ENCODE measurements around the gene CFAP210.

CFAP210 gene

GRCh38 chr2:169694113-169694893, at the start of gene CFAP210, which contains the start of gene PHOSPHO2:
TSS of gene CFAP210 (minus strand) at chr2:169694405. CDS start at chr2:169694327, 78 bp downstream.
TSS of gene PHOSPHO2 (plus strand) at chr2:169694469. CDS start at chr2:169700972, 6,503 bp downstream.
- peak; percentile 73 for DNase-seq

- DNase-seq, result no peak
Observed at GRCh38 chr2:169743549-169743948, 49.3 kb upstream of the CFAP210 start.

GRCh38 chr2:169739351-169739750, 45.1 kb upstream of the CFAP210 start:
- DNase-seq, result no peak

- no peak for DNase-seq
Observed at GRCh38 chr2:169738566-169739229, 44.5 kb upstream of the CFAP210 start.

GRCh38 chr2:169736902-169737301, 42.7 kb upstream of the CFAP210 start:
- DNase-seq, result no peak

- DNase-seq, result no peak
Observed at GRCh38 chr2:169735623-169736022, 41.4 kb upstream of the CFAP210 start.

GRCh38 chr2:169734169-169734847, 40.1 kb upstream of the CFAP210 start:
- DNase-seq, result no peak

GRCh38 chr2:169732583-169733358, 38.6 kb upstream of the CFAP210 start:
- no peak for DNase-seq

- DNase-seq, result no peak
Observed at GRCh38 chr2:169732075-169732474, 37.9 kb upstream of the CFAP210 start.

GRCh38 chr2:169729274-169729605, 35.0 kb upstream of the CFAP210 start:
- no peak for DNase-seq

- no peak for DNase-seq
Observed at GRCh38 chr2:169727065-169727464, 32.9 kb upstream of the CFAP210 start.

GRCh38 chr2:169721016-169721415, 26.8 kb upstream of the CFAP210 start:
- no peak for DNase-seq

- DNase-seq, result no peak
Observed at GRCh38 chr2:169718930-169719504, 24.8 kb upstream of the CFAP210 start.

GRCh38 chr2:169717691-169718063, 23.5 kb upstream of the CFAP210 start:
- DNase-seq, result no peak

GRCh38 chr2:169716938-169717690, 22.9 kb upstream of the CFAP210 start:
- DNase-seq, result peak; percentile 32

- no peak for DNase-seq
Observed at GRCh38 chr2:169716238-169716886, 22.2 kb upstream of the CFAP210 start.

- no peak for DNase-seq
Observed at GRCh38 chr2:169715379-169716237, 21.4 kb upstream of the CFAP210 start.

- no peak for DNase-seq
Observed at GRCh38 chr2:169714699-169715098, 20.5 kb upstream of the CFAP210 start.

GRCh38 chr2:169713331-169713730, 19.1 kb upstream of the CFAP210 start:
- DNase-seq, result no peak

GRCh38 chr2:169712791-169713227, 18.6 kb upstream of the CFAP210 start:
- DNase-seq, result no peak
